Gastrocnemius medialis (tissue), 4 donors: Measurements from ENCODE around the gene NKX1-2.

Source experiments
- CTCF ChIP-seq, 5 experiments: fragments of 450-650 bp in 3 of 5; fragments of 200-600 bp in 2 of 5; sonication (generic) in 2 of 5; IDR thresholded peaks in 4 of 5; conservative IDR thresholded peaks in 1 of 5; 1 replicate in 4 of 5; 2 replicates in 1 of 5; pipeline ENCODE4 v1.5.1; 2016 to 2019; ENCODE audit warnings: antibody characterized with exemption in 5 of 5, mild to moderate bottlenecking in 3 of 5, moderate library complexity in 3 of 5
- POLR2A ChIP-seq, 2 donors: fragments of 450-650 bp; IDR thresholded peaks; one replicate each; pipeline ENCODE4 v1.6.1; 2017; ENCODE audit warnings: antibody characterized with exemption in 2 of 2, mild to moderate bottlenecking in 2 of 2, moderate library complexity in 2 of 2

GRCh38 chr10:124401633-124402032 is 48.2 kb downstream of the NKX1-2 start:
- no peak for TF ChIP-seq CTCF (IDR thresholded peaks at IDR 0.05 in 4 of 5, conservative IDR thresholded peaks at IDR 0.05 in 1 of 5)
- TF ChIP-seq POLR2A (IDR thresholded peaks at IDR 0.05): no peak
